ENCODE data around the gene NXNL2.

Gene NXNL2

GRCh38 chr9:88580961-88581360, 46.0 kb downstream of the NXNL2 start:
- no peak for DNase-seq

GRCh38 chr9:88583901-88584596, 49.1 kb downstream of the NXNL2 start:
- no peak for DNase-seq

- no peak for DNase-seq
These were observed 50.4 kb downstream of the NXNL2 start for GRCh38 chr9:88585426-88585825.

GRCh38 chr9:88586452-88586851, 51.5 kb downstream of the NXNL2 start:
- DNase-seq = no peak

- DNase-seq = no peak
These were observed 52.2 kb downstream of the NXNL2 start for GRCh38 chr9:88587182-88587581.

GRCh38 chr9:88587885-88588649, 53.1 kb downstream of the NXNL2 start:
- DNase-seq = no peak

- no peak for DNase-seq
These were observed 54.7 kb downstream of the NXNL2 start for GRCh38 chr9:88589656-88590055.

GRCh38 chr9:88590558-88591146, 55.7 kb downstream of the NXNL2 start:
- no peak for DNase-seq

GRCh38 chr9:88593537-88594185, 58.7 kb downstream of the NXNL2 start:
- no peak for DNase-seq
